Omental fat pad (tissue), 4 donors: ENCODE measurements around the gene ASAP2. TPM values are rescaled to one million over a fixed set of nuclear protein-coding genes. Genes with fewer than 3 reads are reported as not detected.

Source experiments
- ATAC-seq: fragments of 150-250 bp; one replicate; pipeline ENCODE4 v1.9.1; 2016; ENCODE audit warnings: mild to moderate bottlenecking, moderate library complexity; ENCODE audit not compliant: low FRiP score
- DNase-seq: peaks from one replicate; pipeline ENCODE4 v3.0.0-alpha.2; 2019; ENCODE audit warnings: low spot score
- CTCF ChIP-seq, 3 donors: fragments of 450-650 bp; IDR thresholded peaks; one replicate each; pipeline ENCODE4 v1.5.1; 2016 to 2017; ENCODE audit warnings: antibody characterized with exemption in 3 of 3, mild to moderate bottlenecking in 3 of 3, moderate library complexity in 2 of 3
- total RNA-seq, 4 donors: library from RNA; depleted of rRNA; stranded (reverse); fragments of >200 nt; gene quantifications; one replicate each; pipeline ENCODE4 v1.1.0, GENCODE V29; 2016

ASAP2 gene
- total RNA-seq, 4 donors from 2014 or later: 16.8 to 57.4 (median 22.8) TPM

DNA sequence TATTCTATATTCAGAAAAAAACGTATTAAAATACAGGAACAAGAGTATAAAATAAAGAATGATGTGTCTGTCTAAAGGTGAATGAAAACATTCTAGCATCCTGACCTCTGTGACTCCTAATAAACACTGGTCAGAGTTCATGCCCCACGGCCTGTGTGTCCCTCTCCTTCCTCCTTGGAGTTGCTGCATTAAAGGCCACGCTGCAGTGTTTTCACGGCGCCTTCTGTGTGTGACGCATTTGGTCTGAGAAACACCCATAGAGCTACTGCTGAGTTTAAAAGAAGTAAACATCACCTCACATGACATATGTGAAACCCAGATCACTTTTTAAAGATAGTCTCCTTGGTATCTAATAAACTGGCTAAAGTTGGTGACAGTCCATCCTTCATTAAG, 126.2 kb downstream of the ASAP2 start:
- DNase-seq: no peak
- no peak for ATAC-seq
- no peak for TF ChIP-seq CTCF (IDR thresholded peaks at IDR 0.05)

DNA sequence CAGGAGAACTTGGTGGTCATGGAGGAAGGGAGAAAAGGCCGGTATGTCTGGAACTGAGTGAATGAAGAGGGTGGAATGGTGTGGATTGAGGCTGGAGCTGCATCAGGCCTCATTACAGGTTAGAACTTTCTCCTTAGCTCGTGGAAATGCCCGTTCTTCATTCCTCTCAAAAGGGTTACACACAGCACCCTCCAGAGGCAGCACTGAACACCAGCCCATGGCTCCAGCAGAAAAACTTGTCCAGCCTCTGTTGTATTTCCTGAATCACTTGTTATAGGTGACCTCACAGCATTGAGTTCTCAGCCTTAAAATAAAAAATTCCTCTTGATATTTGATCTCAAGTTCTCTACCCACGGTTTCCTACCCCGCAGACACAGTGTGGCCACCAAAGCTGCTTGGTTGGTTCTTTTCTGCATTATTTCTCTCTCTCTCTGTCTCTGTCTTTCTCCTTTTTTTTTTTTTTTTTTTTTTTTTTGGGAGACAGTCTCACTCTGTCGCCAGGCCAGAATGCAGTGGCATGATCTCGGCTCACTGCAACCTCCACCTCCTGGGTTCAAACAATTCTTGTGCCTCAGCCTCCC, 127.1 kb downstream of the ASAP2 start:
- DNase-seq (no peak), ATAC-seq (peak; percentile 81)
- TF ChIP-seq CTCF (IDR thresholded peaks at IDR 0.05): no peak

DNA sequence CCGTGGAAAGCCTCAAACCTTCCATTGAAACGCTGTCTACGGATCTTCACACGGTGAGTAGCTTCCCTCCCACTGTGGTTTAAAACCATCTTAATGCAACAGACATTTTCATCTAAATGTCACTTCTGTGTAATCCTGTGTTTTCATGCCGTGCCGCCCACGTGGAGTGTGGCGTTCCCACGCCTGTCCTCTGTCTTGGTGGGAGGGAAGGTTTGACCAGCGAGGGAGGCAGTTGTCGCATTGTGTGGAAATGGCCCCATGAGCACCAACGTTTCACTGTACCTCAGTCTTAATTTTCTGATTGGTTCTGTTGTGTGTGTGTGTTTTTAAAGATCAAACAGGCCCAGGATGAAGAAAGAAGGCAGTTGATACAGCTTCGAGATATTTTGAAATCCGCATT, 128.1 kb downstream of the ASAP2 start:
- DNase-seq: no peak
- no peak for TF ChIP-seq CTCF (IDR thresholded peaks at IDR 0.05)
- no peak for ATAC-seq

GRCh38 chr2:9335322-9335832, 128.8 kb downstream of the ASAP2 start:
- ATAC-seq (no peak), DNase-seq (no peak)
- TF ChIP-seq CTCF (IDR thresholded peaks at IDR 0.05): no peak

- ATAC-seq: no peak
- no peak for TF ChIP-seq CTCF (IDR thresholded peaks at IDR 0.05)
- no peak for DNase-seq
Measured at GRCh38 chr2:9336241-9336575, 129.6 kb downstream of the ASAP2 start.

- ATAC-seq: peak; percentile 43
- DNase-seq: peak; percentile 69
- no peak for TF ChIP-seq CTCF (IDR thresholded peaks at IDR 0.05)
Measured at GRCh38 chr2:9336576-9337314, 130.1 kb downstream of the ASAP2 start.

DNA sequence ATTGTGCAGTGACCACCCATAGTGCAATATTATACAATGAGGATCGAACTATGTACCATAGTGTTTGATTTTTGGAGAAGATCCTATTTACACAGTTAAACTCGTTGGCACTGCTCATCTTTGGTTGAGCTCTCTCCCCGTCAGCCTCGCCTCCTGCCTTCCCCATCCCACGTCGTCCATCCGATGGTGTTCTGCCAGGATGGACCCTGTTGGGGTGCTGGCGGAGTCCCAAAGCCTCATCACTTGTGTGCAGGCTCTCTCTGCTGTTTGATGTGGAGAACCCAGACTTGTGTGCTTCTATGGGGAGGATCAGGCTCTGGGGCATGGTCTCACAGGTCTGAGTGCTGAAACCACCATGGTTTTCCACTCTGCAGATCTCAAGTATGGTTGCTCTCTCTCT, 131.3 kb downstream of the ASAP2 start:
- no peak for ATAC-seq
- TF ChIP-seq CTCF (IDR thresholded peaks at IDR 0.05): no peak
- DNase-seq: no peak
